Fibroblast of lung (primary cell): ENCODE data around the gene VENTX.

ENCODE experiments used
- EZH2 ChIP-seq: IDR thresholded peaks from 2 replicates; pipeline ENCODE4 v1.5.1; 2012; ENCODE audit warnings: low read length, control low read depth, mild to moderate bottlenecking; ENCODE audit errors: missing control alignments
- TF ChIP-seq, protein P1 (sequence below), 2 donors: IDR thresholded peaks in 1 of 2; conservative IDR thresholded peaks in 1 of 2; 1 replicate in 1 of 2; 2 replicates in 1 of 2; pipeline ENCODE4 v1.5.1; 2011 to 2012; ENCODE audit warnings: low read length in 2 of 2, control low read depth in 1 of 2, inconsistent platforms in 1 of 2, low read depth in 1 of 2, mild to moderate bottlenecking in 1 of 2

- TF ChIP-seq EZH2, result no peak
- TF ChIP-seq, protein P1, sequence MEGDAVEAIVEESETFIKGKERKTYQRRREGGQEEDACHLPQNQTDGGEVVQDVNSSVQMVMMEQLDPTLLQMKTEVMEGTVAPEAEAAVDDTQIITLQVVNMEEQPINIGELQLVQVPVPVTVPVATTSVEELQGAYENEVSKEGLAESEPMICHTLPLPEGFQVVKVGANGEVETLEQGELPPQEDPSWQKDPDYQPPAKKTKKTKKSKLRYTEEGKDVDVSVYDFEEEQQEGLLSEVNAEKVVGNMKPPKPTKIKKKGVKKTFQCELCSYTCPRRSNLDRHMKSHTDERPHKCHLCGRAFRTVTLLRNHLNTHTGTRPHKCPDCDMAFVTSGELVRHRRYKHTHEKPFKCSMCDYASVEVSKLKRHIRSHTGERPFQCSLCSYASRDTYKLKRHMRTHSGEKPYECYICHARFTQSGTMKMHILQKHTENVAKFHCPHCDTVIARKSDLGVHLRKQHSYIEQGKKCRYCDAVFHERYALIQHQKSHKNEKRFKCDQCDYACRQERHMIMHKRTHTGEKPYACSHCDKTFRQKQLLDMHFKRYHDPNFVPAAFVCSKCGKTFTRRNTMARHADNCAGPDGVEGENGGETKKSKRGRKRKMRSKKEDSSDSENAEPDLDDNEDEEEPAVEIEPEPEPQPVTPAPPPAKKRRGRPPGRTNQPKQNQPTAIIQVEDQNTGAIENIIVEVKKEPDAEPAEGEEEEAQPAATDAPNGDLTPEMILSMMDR (conservative IDR thresholded peaks at IDR 0.05 in 1 of 2, IDR thresholded peaks at IDR 0.05 in 1 of 2; ENCODE audit: low read depth in 1 of 2, low read length in 2 of 2), result no peak
Measured at GRCh38 chr10:133243593-133243992, 5.9 kb downstream of the VENTX start.
